GM18519 (cell line): ENCODE data around the gene TMEM79.

Experiments used
- ATAC-seq: cut with Tn5 transposase; IDR thresholded peaks from one replicate; pipeline ENCODE4 v1.9.1; 2021; ENCODE audit warnings: mild to moderate bottlenecking, moderate library complexity; ENCODE audit not compliant: unreplicated experiment, low FRiP score

Gene TMEM79, protein sequence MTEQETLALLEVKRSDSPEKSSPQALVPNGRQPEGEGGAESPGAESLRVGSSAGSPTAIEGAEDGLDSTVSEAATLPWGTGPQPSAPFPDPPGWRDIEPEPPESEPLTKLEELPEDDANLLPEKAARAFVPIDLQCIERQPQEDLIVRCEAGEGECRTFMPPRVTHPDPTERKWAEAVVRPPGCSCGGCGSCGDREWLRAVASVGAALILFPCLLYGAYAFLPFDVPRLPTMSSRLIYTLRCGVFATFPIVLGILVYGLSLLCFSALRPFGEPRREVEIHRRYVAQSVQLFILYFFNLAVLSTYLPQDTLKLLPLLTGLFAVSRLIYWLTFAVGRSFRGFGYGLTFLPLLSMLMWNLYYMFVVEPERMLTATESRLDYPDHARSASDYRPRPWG

DNA sequence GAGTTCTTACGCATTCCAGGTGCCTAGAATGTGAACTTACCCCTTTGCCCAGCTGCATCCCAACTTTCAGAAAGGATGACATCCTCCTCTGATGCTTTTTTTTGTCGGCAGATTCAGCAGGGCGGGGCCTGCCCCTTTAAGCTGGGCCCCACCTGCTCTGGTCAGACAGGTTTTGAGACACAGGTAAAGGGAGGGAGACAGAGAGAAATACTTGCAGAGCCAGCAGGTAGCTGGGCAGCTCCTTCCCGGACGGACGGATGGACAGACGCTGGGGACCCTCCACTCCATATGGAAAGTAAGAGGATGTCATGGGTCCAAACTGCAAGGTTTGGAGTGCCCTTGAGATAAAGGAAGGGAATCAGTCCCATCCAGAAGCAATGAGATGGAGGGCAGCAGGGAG lies at the start of gene TMEM79:
Gene TMEM79, plus strand, starts transcription at position 214 of the 400 bp plus-strand sequence. CDS start 902 bp downstream, outside the sequence.
- ATAC-seq: no peak

DNA sequence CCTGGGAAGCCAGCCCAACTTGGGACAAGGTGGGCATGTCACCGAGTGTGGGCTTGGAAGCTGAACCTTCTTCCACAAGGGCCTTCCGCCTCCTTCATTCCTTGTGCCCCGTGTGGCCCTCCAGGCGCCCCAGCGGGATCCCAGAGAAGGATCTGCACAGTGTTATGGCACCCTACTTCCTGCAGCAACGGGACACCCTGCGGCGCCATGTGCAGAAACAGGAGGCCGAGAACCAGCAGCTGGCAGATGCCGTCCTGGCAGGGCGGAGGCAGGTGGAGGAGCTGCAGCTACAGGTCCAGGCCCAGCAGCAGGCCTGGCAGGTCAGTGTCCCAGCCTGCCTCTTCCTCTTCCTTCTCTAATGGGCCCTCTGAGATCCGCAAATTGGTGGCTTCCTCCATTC lies 48.0 kb upstream of the TMEM79 start:
- ATAC-seq: no peak

- no peak for ATAC-seq
These were observed 45.9 kb upstream of the TMEM79 start for GRCh38 chr1:156238248-156238647.

DNA sequence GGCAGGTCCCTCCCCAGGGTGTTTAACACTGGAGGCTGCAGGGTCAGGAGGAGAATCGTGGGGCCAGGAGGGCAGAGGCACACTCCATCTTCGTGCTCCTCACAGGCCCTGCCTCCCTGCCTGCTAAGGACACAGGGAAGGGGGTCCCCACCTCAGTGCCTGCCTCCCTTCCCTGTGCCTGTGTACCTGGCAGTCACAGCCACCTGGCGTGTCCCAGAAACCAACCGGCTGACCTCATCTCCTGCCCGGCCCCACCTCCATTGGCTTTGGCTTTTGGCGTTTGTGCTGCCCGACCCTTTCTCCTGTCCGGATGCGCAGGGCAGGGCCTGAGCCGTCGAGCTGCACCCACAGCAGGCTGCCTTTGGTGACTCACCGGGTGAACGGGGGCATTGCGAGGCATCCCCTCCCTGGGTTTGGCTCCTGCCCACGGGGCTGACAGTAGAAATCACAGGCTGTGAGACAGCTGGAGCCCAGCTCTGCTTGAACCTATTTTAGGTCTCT lies 42.8 kb upstream of the TMEM79 start:
- ATAC-seq: no peak

DNA sequence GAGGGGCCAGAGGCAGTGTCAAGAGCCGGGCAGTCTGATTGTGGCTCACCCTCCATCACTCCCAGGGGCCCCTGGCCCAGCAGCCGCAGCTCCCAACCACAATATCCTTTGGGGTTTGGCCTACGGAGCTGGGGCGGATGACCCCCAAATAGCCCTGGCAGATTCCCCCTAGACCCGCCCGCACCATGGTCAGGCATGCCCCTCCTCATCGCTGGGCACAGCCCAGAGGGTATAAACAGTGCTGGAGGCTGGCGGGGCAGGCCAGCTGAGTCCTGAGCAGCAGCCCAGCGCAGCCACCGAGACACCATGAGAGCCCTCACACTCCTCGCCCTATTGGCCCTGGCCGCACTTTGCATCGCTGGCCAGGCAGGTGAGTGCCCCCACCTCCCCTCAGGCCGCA lies 42.2 kb upstream of the TMEM79 start, which contains the start of gene BGLAP:
Gene BGLAP, plus strand, starts transcription at position 259 of the 400 bp plus-strand sequence. Its CDS starts 48 bp downstream, at position 307.
- ATAC-seq: no peak

DNA sequence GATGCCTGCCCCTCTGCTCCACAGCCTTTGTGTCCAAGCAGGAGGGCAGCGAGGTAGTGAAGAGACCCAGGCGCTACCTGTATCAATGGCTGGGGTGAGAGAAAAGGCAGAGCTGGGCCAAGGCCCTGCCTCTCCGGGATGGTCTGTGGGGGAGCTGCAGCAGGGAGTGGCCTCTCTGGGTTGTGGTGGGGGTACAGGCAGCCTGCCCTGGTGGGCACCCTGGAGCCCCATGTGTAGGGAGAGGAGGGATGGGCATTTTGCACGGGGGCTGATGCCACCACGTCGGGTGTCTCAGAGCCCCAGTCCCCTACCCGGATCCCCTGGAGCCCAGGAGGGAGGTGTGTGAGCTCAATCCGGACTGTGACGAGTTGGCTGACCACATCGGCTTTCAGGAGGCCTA lies 41.4 kb upstream of the TMEM79 start:
- no peak for ATAC-seq

- ATAC-seq: no peak
These were observed 40.0 kb upstream of the TMEM79 start for GRCh38 chr1:156244126-156244525.

DNA sequence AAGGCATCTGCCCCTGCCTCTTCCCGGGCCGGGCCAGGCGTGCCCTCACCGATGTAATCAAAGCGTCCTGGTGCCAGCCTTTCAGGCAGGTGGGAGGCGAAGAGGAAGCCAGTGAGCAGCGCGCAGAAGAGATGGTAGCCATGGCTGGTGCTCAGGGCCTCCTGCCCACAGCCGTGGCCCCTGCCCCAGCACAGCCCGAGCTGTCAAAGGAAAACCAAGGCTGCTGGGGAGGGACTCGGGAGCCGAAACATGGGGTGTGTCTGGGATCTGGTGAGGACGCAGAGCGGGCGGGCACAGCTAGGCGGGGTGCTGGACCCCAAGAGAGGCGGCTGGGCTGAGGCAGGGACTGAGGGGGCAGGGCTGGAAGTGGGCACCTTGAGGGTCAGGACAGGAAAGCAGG lies 39.4 kb upstream of the TMEM79 start:
- ATAC-seq: no peak

GRCh38 chr1:156245451-156246232 lies 38.5 kb upstream of the TMEM79 start:
- no peak for ATAC-seq

GRCh38 chr1:156246241-156246780 lies 37.8 kb upstream of the TMEM79 start:
- ATAC-seq: no peak

DNA sequence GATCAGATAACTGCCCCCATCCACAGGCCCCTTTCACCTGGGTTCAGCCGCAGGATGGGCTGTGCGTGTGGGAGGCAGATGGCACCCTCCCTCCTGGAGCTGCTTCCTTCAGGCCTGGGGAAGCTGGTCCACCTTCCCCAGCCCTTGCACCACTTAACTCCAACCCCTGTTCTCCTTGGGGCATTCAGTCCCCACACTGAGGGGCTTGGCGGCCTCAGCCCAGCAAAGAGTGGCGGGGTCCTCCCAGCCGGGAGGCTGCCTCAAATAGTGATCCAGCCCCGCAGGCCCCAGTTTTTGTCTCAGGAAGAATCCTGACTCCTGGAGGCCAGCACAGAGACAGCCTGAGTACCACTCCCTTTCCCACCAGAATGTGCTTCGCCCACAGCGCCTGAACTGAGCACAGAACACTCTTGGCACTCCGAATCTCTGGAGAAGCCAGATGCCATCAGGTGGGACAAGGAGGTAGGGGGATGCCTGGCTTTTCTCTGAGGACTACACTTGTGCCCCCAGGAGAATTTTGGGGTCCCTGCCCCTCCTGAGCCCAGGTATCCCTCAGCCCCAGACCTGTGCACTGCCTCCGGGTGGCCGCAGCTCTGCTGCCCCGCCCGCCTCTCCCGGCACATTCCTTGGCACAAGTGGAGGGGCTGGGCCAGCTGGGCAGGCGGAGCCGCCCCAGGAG lies 37.2 kb upstream of the TMEM79 start:
- no peak for ATAC-seq

DNA sequence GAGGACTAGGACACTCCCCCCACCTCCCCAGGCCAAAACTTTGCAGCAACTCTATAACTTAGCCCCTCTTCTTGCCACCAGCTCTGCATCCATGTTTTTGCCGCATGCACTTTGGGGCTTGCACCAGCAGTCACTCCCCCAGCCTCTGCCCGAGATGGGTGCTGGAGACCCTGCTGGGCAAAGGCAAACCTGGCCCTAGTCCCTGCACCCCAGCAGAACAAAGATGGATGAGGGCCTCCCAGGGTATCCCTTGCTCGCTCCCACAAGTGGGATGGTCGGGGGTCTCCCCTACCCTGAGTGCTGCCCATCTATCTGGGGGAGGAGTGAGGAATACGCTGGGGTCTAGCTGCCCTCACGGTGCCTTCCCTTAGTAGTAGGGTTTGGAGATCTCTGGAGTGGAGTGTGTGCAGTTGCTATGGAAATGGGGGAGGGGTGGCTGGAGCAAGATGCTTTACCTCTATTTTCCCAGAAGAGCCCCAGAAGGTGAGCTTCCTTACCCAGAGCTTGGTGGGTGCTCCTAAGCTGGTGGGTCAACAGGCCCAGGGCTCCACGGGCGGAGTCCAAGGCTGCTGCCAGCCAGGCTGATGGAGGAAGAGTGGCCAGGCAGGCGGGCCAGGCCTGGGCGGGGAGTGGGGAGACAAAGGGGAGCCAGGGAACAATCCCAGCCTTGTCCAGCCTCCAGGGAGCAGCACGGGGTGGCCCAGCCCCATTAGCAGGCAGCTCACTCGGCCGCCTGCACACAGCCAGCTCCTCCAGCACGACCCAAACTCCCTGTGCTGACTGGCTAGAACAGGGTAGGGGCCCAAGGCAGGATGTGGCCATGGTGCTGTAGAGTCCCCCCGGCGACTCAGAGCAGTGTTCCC lies 36.4 kb upstream of the TMEM79 start, which contains the start of gene PAQR6:
Gene PAQR6, minus strand, starts transcription at position 597 of the 863 bp plus-strand sequence. CDS start 1,325 bp downstream, outside the sequence.
- no peak for ATAC-seq

DNA sequence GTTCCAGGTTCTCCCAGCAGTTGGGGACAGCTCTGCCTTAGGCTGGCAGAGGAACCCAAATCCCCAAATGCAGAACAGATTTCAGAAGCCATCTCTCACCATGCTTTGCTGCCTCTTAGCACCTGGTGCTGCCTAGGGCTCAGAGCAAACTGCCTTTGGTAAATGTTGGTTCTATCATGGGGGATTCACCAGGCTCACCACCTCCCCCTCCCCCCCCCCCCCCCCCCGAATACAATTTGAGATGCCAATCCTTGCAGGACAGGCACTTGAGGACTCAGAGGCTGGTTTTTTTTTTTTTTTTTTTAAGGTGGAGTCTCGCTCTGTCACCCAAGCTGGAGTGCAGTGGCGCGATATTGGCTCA lies 35.8 kb upstream of the TMEM79 start:
- no peak for ATAC-seq

DNA sequence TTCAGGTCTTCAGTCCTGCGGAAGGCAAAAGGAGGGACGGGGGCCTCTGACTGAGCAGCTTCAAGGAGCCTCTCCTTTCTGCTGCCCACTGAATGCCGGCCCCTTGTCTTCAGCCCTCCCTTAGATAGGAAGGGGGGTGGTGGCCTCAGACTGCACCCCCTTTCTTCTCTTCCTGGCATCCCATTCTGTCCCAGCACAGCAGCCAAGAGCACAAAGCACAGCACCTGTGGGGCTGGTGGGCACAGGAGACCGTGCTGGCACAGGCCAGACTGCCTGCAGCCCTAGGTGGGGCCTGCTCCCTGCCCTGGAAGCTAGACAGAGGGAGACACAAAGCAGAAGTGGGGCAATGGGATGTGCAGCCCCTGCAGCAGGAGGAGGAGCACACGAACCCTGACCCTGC lies 34.5 kb upstream of the TMEM79 start:
- ATAC-seq: no peak

- no peak for ATAC-seq
These were observed 32.6 kb upstream of the TMEM79 start for GRCh38 chr1:156251527-156251926.

DNA sequence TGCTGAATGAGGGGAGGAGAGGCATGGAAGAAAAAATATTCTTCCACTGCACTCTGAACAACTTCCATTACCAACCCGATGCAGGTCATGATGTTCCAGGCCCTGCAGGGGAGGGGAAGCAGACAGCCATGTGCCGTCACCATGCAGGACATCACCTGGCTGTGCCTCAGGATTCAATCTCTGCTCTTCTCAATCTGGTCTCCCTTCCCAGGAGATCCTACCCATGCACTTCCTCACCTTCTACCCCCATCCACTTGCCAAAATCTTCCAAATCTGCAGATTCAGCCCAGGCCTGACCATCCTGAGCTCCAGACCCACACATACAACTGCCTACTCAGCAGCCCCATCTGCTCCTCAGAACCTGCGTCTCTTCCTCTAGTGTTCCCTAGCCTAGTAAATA lies 30.5 kb upstream of the TMEM79 start:
- ATAC-seq: no peak

DNA sequence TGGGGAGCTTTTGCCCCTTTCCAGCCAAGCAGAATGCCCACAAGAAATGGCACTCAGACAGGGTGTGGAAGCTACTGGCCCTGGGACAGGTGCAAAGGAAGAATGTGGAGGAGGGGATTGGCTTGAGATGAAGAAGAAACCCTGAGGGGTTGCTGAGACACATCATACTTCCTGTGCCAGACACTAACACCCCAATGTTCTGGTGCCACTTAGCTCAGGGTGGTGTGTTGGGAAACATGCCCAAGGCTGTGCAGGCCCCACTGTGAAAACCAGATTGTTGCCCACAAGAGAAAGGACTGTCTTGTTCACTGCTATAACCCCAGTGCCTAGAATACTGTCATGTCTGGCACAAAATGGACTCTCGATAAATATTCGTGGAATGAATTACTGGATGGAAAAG lies 26.4 kb upstream of the TMEM79 start:
- ATAC-seq: no peak

DNA sequence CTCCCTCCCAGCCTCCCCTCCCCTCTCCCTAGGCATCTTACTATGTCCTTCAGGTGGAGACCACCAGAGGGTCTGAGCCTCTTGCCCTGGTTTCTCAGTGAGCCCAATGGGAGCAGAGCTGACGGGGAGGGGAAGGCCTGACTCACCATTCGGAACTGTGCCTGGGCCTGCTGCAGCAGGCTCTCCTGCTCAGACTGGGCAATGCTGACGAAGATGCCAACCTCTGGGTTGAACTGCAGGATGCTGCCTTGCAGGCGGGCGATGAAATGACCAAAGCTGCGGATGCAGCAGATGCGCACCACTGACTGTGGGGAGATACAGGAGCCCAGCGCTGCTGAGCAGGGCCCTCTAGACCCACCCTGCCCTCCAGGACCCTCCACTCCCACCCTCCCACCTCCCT lies 25.3 kb upstream of the TMEM79 start:
- ATAC-seq: no peak

DNA sequence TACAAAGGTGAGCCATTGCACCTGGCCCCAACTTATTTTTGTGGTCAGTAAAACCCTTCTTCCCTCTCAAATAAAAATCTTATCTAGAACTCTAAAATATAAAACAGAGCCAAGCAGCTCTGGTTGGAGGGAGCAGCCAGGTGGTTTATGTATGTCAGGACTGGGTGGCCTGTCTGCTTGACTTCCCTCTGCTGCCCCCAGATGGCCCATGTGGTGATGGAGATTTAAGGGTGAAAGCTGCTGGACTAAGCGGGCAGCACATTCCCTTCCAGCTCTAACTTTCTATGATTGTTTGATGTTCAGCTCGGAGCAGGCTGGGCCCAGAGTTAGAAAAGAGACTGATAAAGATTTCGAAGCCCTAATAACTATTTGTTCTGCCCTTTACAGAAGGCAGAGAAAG lies 24.3 kb upstream of the TMEM79 start:
- ATAC-seq: no peak

DNA sequence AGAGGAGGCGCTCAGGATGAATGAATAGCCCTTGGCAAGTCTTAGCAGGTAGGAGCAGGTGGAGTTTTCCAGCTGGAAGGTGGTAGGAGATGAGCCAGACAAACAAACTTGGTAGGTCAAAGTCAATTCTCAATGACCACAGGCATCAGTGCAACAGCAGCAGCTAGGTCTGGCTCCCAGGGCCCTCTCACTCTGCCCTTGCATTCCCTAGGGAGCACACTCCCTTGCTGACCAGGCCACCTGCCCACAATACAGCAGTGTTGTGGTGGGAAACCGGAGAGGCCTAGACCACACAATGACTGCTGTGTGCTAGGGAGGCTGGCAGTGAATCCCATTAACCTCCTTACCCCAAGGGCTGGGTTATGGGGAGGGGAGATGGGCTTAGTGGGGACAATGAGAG lies 23.2 kb upstream of the TMEM79 start:
- ATAC-seq: no peak
